Measurements from ENCODE around the gene SH2D3C.

- TF ChIP-seq, protein P1, sequence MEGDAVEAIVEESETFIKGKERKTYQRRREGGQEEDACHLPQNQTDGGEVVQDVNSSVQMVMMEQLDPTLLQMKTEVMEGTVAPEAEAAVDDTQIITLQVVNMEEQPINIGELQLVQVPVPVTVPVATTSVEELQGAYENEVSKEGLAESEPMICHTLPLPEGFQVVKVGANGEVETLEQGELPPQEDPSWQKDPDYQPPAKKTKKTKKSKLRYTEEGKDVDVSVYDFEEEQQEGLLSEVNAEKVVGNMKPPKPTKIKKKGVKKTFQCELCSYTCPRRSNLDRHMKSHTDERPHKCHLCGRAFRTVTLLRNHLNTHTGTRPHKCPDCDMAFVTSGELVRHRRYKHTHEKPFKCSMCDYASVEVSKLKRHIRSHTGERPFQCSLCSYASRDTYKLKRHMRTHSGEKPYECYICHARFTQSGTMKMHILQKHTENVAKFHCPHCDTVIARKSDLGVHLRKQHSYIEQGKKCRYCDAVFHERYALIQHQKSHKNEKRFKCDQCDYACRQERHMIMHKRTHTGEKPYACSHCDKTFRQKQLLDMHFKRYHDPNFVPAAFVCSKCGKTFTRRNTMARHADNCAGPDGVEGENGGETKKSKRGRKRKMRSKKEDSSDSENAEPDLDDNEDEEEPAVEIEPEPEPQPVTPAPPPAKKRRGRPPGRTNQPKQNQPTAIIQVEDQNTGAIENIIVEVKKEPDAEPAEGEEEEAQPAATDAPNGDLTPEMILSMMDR (IDR thresholded peaks at IDR 0.05; ENCODE audit: insufficient read depth, low read length, poor library complexity, severe bottlenecking): no peak
- no peak for TF ChIP-seq EZH2phosphoT487 (conservative IDR thresholded peaks at IDR 0.05; ENCODE audit: low read length)
Observed at GRCh38 chr9:127693697-127694096, 84.8 kb downstream of the SH2D3C start.

Measured in SU-DHL-6 (cell line).